ENCODE data around the gene LRRC37B.
"Not testable (repeated sequence)": the region's sequence is repeated elsewhere in the genome, so short reads cannot be mapped to it uniquely, and the experiment has no call there.

Gene LRRC37B

GRCh38 chr17:32006957-32007462, at the start of gene LRRC37B:
TSS of gene LRRC37B (plus strand) at chr17:32007383. CDS start at chr17:32021393, 14,010 bp downstream.
- Histone ChIP-seq H3K27ac (ENCODE audit: low read depth, low read length) (peak within 1 kb of the TSS; percentile 39), H3K36me3 (ENCODE audit: control insufficient read depth, insufficient read depth, low read length) (no peaks in the 10 kb centered on the region), H3K27me3 (ENCODE audit: control insufficient read depth, insufficient read depth, low read length) (no peaks in the 10 kb centered on the region), H3K4me3 (ENCODE audit: low read length) (peak within 1 kb of the TSS; percentile 80), H3K4me1 (ENCODE audit: control insufficient read depth, insufficient read depth, low read length) (peaks cover 4% of the 10 kb centered on the region), H3K9ac (ENCODE audit: low read length) (peak within 1 kb of the TSS; percentile 16)

- not testable (repeated sequence) for H3K36me3 ChIP-seq (ENCODE audit: control insufficient read depth, insufficient read depth, low read length); H3K9ac ChIP-seq (ENCODE audit: low read length)
Observed at GRCh38 chr17:31964131-31964530, 43.1 kb upstream of the LRRC37B start.

GRCh38 chr17:31967648-31968047, 39.5 kb upstream of the LRRC37B start:
- H3K4me1 ChIP-seq (ENCODE audit: control insufficient read depth, insufficient read depth, low read length) = no peaks in the 10 kb centered on the region
- no peaks in the 10 kb centered on the region for H3K36me3 ChIP-seq (ENCODE audit: control insufficient read depth, insufficient read depth, low read length)

More at GRCh38 chr17:31964131-31964530, 43.1 kb upstream of the LRRC37B start:
- not testable (repeated sequence) for H3K27ac ChIP-seq (ENCODE audit: low read depth, low read length); H3K4me3 ChIP-seq (ENCODE audit: low read length); H3K4me1 ChIP-seq (ENCODE audit: control insufficient read depth, insufficient read depth, low read length); H3K27me3 ChIP-seq (ENCODE audit: control insufficient read depth, insufficient read depth, low read length)

GRCh38 chr17:31970416-31970815, 36.8 kb upstream of the LRRC37B start:
- not testable (repeated sequence) for H3K36me3 ChIP-seq (ENCODE audit: control insufficient read depth, insufficient read depth, low read length); H3K27ac ChIP-seq (ENCODE audit: low read depth, low read length); H3K4me3 ChIP-seq (ENCODE audit: low read length); H3K9ac ChIP-seq (ENCODE audit: low read length); H3K27me3 ChIP-seq (ENCODE audit: control insufficient read depth, insufficient read depth, low read length); H3K4me1 ChIP-seq (ENCODE audit: control insufficient read depth, insufficient read depth, low read length)

More at GRCh38 chr17:31967648-31968047, 39.5 kb upstream of the LRRC37B start:
- H3K4me3 ChIP-seq (ENCODE audit: low read length) = no peak overlapping the region
- H3K27me3 ChIP-seq (ENCODE audit: control insufficient read depth, insufficient read depth, low read length) = no peaks in the 10 kb centered on the region
- H3K9ac ChIP-seq (ENCODE audit: low read length) = no peak overlapping the region
- no peak overlapping the region for H3K27ac ChIP-seq (ENCODE audit: low read depth, low read length)

- H3K9ac ChIP-seq (ENCODE audit: low read length); H3K27me3 ChIP-seq (ENCODE audit: control insufficient read depth, insufficient read depth, low read length); H3K36me3 ChIP-seq (ENCODE audit: control insufficient read depth, insufficient read depth, low read length); H3K4me1 ChIP-seq (ENCODE audit: control insufficient read depth, insufficient read depth, low read length); H3K27ac ChIP-seq (ENCODE audit: low read depth, low read length); H3K4me3 ChIP-seq (ENCODE audit: low read length): not testable (repeated sequence)
Observed at GRCh38 chr17:31974269-31975071, 32.7 kb upstream of the LRRC37B start.

GRCh38 chr17:31975391-31975790, 31.8 kb upstream of the LRRC37B start:
- H3K4me3 ChIP-seq (ENCODE audit: low read length); H3K27me3 ChIP-seq (ENCODE audit: control insufficient read depth, insufficient read depth, low read length); H3K4me1 ChIP-seq (ENCODE audit: control insufficient read depth, insufficient read depth, low read length); H3K36me3 ChIP-seq (ENCODE audit: control insufficient read depth, insufficient read depth, low read length); H3K27ac ChIP-seq (ENCODE audit: low read depth, low read length); H3K9ac ChIP-seq (ENCODE audit: low read length): not testable (repeated sequence)

- peaks cover 18% of the 10 kb centered on the region for H3K36me3 ChIP-seq (ENCODE audit: control insufficient read depth, insufficient read depth, low read length)
- not testable (repeated sequence) for H3K4me1 ChIP-seq (ENCODE audit: control insufficient read depth, insufficient read depth, low read length); H3K27ac ChIP-seq (ENCODE audit: low read depth, low read length); H3K9ac ChIP-seq (ENCODE audit: low read length); H3K27me3 ChIP-seq (ENCODE audit: control insufficient read depth, insufficient read depth, low read length); H3K4me3 ChIP-seq (ENCODE audit: low read length)
Observed at GRCh38 chr17:31991821-31992220, 15.4 kb upstream of the LRRC37B start.

GRCh38 chr17:31997005-31997404, 10.2 kb upstream of the LRRC37B start:
- no peak overlapping the region for H3K27ac ChIP-seq (ENCODE audit: low read depth, low read length)
- H3K27me3 ChIP-seq (ENCODE audit: control insufficient read depth, insufficient read depth, low read length) = no peaks in the 10 kb centered on the region
- H3K4me1 ChIP-seq (ENCODE audit: control insufficient read depth, insufficient read depth, low read length) = no peaks in the 10 kb centered on the region
- no peak overlapping the region for H3K4me3 ChIP-seq (ENCODE audit: low read length)
- no peak overlapping the region for H3K9ac ChIP-seq (ENCODE audit: low read length)
- peaks cover 9% of the 10 kb centered on the region for H3K36me3 ChIP-seq (ENCODE audit: control insufficient read depth, insufficient read depth, low read length)

GRCh38 chr17:32007463-32008298, 498 bp downstream of the LRRC37B start:
- Histone ChIP-seq H3K4me1 (ENCODE audit: control insufficient read depth, insufficient read depth, low read length) (peaks cover 4% of the 10 kb centered on the region), H3K27me3 (ENCODE audit: control insufficient read depth, insufficient read depth, low read length) (no peaks in the 10 kb centered on the region), H3K4me3 (ENCODE audit: low read length) (peak overlapping the region; percentile 80), H3K27ac (ENCODE audit: low read depth, low read length) (peak overlapping the region; percentile 39), H3K36me3 (ENCODE audit: control insufficient read depth, insufficient read depth, low read length) (no peaks in the 10 kb centered on the region), H3K9ac (ENCODE audit: low read length) (peak overlapping the region; percentile 16)

GRCh38 chr17:32009262-32009542, 2.0 kb downstream of the LRRC37B start:
- H3K36me3 ChIP-seq (ENCODE audit: control insufficient read depth, insufficient read depth, low read length) = no peaks in the 10 kb centered on the region
- H3K9ac ChIP-seq (ENCODE audit: low read length) = no peak overlapping the region
- H3K27me3 ChIP-seq (ENCODE audit: control insufficient read depth, insufficient read depth, low read length) = no peaks in the 10 kb centered on the region
- no peak overlapping the region for H3K27ac ChIP-seq (ENCODE audit: low read depth, low read length)
- peak overlapping the region; percentile 80 for H3K4me3 ChIP-seq (ENCODE audit: low read length)
- peaks cover 4% of the 10 kb centered on the region for H3K4me1 ChIP-seq (ENCODE audit: control insufficient read depth, insufficient read depth, low read length)

GRCh38 chr17:32010114-32010513, 2.9 kb downstream of the LRRC37B start:
- Histone ChIP-seq H3K4me3 (ENCODE audit: low read length) (no peak overlapping the region), H3K36me3 (ENCODE audit: control insufficient read depth, insufficient read depth, low read length) (no peaks in the 10 kb centered on the region), H3K27me3 (ENCODE audit: control insufficient read depth, insufficient read depth, low read length) (no peaks in the 10 kb centered on the region), H3K9ac (ENCODE audit: low read length) (no peak overlapping the region), H3K4me1 (ENCODE audit: control insufficient read depth, insufficient read depth, low read length) (peaks cover 4% of the 10 kb centered on the region), H3K27ac (ENCODE audit: low read depth, low read length) (no peak overlapping the region)

- no peaks in the 10 kb centered on the region for H3K27me3 ChIP-seq (ENCODE audit: control insufficient read depth, insufficient read depth, low read length)
- no peak overlapping the region for H3K4me3 ChIP-seq (ENCODE audit: low read length)
- H3K36me3 ChIP-seq (ENCODE audit: control insufficient read depth, insufficient read depth, low read length) = peaks cover 2% of the 10 kb centered on the region
- H3K9ac ChIP-seq (ENCODE audit: low read length) = no peak overlapping the region
- H3K4me1 ChIP-seq (ENCODE audit: control insufficient read depth, insufficient read depth, low read length) = no peaks in the 10 kb centered on the region
- H3K27ac ChIP-seq (ENCODE audit: low read depth, low read length) = no peak overlapping the region
Observed at GRCh38 chr17:32015245-32016013, 8.2 kb downstream of the LRRC37B start.
